Caco-2 (cell line): ENCODE measurements around the gene IGFBP3. TPM values are rescaled to one million over a fixed set of nuclear protein-coding genes. Genes with fewer than 3 reads are reported as not detected.
A peak's percentile ranks its signal among the peaks of the same experiment; 100 is the strongest.

ENCODE experiments used
- Bru-seq: library from RNA; stranded (reverse); fragments of 400-500 nt; gene quantifications from one replicate; lab custom pipeline; 2021; lab: Mats Ljungman, UMichigan
- BruChase-seq, 2 experiments: library from RNA; stranded (reverse); fragments of 400-500 nt; gene quantifications; one replicate each; lab custom pipeline; 2021; lab: Mats Ljungman, UMichigan
- BruUV-seq: library from RNA; stranded (reverse); fragments of 400-500 nt; replicated peaks from 2 replicates; lab custom pipeline; 2021; lab: Mats Ljungman, UMichigan
- CTCF ChIA-PET: fragments of 300-600 bp; sonication (Branson Sonifier 250); formaldehyde crosslinking; loops from one replicate; lab custom pipeline; 2022; ENCODE audit warnings: antibody characterized with exemption; lab: Charles Lee
- POLR2A ChIA-PET: fragments of 300-600 bp; sonication (Branson Sonifier 250); formaldehyde crosslinking; loops from one replicate; lab custom pipeline; 2022; ENCODE audit warnings: antibody characterized with exemption; lab: Charles Lee
- DNase-seq, 2 experiments: peaks; one replicate each; pipeline versions ENCODE4 v3.0.0 to v3.0.0-alpha.2; 2020 to 2022
- H3K27me3 ChIP-seq: replicated peaks from 2 replicates; pipeline ENCODE4 v1.6.0; 2011; ENCODE audit warnings: low read length; ENCODE audit not compliant: control insufficient read depth, insufficient read depth
- H3K36me3 ChIP-seq: 2 replicates; pipeline ENCODE4 v1.5.1; 2011; ENCODE audit warnings: low read length; ENCODE audit not compliant: control insufficient read depth, insufficient read depth
- H3K4me1 ChIP-seq: fragments of 250-450 bp; sonication (Bioruptor Pico); 2 replicates; pipeline ENCODE4 v1.5.1; 2020; ENCODE audit warnings: mild to moderate bottlenecking
- H3K4me3 ChIP-seq: 2 replicates; pipeline ENCODE4 v1.5.1; 2011; ENCODE audit warnings: low read depth, mild to moderate bottlenecking, control low read depth, low read length
- H3K9me3 ChIP-seq: fragments of 250-450 bp; sonication (Bioruptor Pico); 2 replicates; pipeline ENCODE4 v1.5.1; 2020; ENCODE audit warnings: mild to moderate bottlenecking, moderate library complexity
- H3K27ac Mint-ChIP-seq: one replicate; pipeline ENCODE4 v1.8.0; 2022; ENCODE audit warnings: mixed read lengths; ENCODE audit not compliant: unreplicated experiment
- H3K27me3 Mint-ChIP-seq: one replicate; pipeline ENCODE4 v1.8.0; 2022; ENCODE audit warnings: mixed read lengths; ENCODE audit not compliant: insufficient read depth, unreplicated experiment
- H3K36me3 Mint-ChIP-seq: one replicate; pipeline ENCODE4 v1.8.0; 2022; ENCODE audit warnings: mild to moderate bottlenecking, mixed read lengths; ENCODE audit not compliant: insufficient read depth, unreplicated experiment
- H3K4me1 Mint-ChIP-seq: one replicate; pipeline ENCODE4 v1.8.0; 2022; ENCODE audit warnings: low read depth, mixed read lengths; ENCODE audit not compliant: unreplicated experiment
- H3K4me3 Mint-ChIP-seq: one replicate; pipeline ENCODE4 v1.8.0; 2022; ENCODE audit warnings: mild to moderate bottlenecking, moderate library complexity, mixed read lengths; ENCODE audit not compliant: unreplicated experiment
- H3K9me3 Mint-ChIP-seq: one replicate; pipeline ENCODE4 v1.8.0; 2022; ENCODE audit warnings: mixed read lengths; ENCODE audit not compliant: unreplicated experiment
- CTCF ChIP-seq, 2 experiments: fragments of 200-600 bp in 1 of 2; IDR thresholded peaks; 1 replicate in 1 of 2; 2 replicates in 1 of 2; pipeline versions ENCODE4 v1.5.1 to v1.8.0; 2011 to 2022; ENCODE audit warnings: antibody characterized with exemption in 1 of 2, control low read depth in 1 of 2, inconsistent platforms in 1 of 2, low read depth in 1 of 2, low read length in 1 of 2, mild to moderate bottlenecking in 1 of 2, moderate library complexity in 1 of 2; ENCODE audit not compliant: insufficient read depth in 1 of 2, severe bottlenecking in 1 of 2, unreplicated experiment in 1 of 2
- intact Hi-C: fragments of 100-400 bp; cut with micrococcal nuclease; formaldehyde crosslinking; loops from one replicate; pipeline ENCODE4 v1.10.0; 2022; ENCODE audit not compliant: unreplicated experiment
- long read RNA-seq: library from polyadenylated mRNA; stranded (forward); transcript quantifications from one replicate; pipeline ENCODE4 v2.0.0, GENCODE V29; 2022
- total RNA-seq: library from RNA; stranded (reverse); gene quantifications from 2 replicates; pipeline ENCODE4 v1.2.3, GENCODE V29; 2022

Gene IGFBP3
- total RNA-seq = 0.79 and 3.3 TPM in 2 replicates
- Bru-seq, nascent RNA = percentile 41 among the genes with signal in this experiment
- BruChase-seq, experiment 1, labeled RNA remaining after a 2-hour chase = percentile 29 among the genes with signal in this experiment
- percentile 31 among the genes with signal in this experiment for BruChase-seq, experiment 2, labeled RNA remaining after a 6-hour chase
- long read RNA-seq, partial matches to known transcripts = 0 of 2 reads
- long read RNA-seq, other reads (novel, unspliced or antisense) = 0 of 2 reads

GRCh38 chr7:45920502-45921380 lies at the start of gene IGFBP3:
Gene IGFBP3, minus strand, starts transcription at chr7:45921272. Its CDS starts 132 bp downstream, at chr7:45921140.
- Mint-ChIP-seq H3K4me3 (peak within 1 kb of the TSS; percentile 71), H3K9me3 (no peaks in the 10 kb centered on the region), H3K27ac (no peak within 1 kb of the TSS), H3K4me1 (no peaks in the 10 kb centered on the region), H3K27me3 (peaks cover 19% of the 10 kb centered on the region), H3K36me3 (no peaks in the 10 kb centered on the region)
- no peaks in the 10 kb centered on the region for H3K36me3 ChIP-seq
- H3K9me3 ChIP-seq = no peaks in the 10 kb centered on the region
- H3K4me3 ChIP-seq = peak within 1 kb of the TSS; percentile 27
- H3K4me1 ChIP-seq = peaks cover 5% of the 10 kb centered on the region; the same call in 1 of the 2 replicates
- intact Hi-C loops = no loop called here
- POLR2A ChIA-PET = no interaction called here
- peak in 1 of 2 experiments; percentile 39 for DNase-seq
- H3K27me3 ChIP-seq = no peaks in the 10 kb centered on the region; the same call in none of the 2 replicates
- CTCF ChIA-PET = interaction anchor here (0.6 kb wide), 2 partner anchors 324 to 773 kb away, joined by 3 read pairs; no protein-coding TSS in a partner anchor
- no TSS peak for BruUV-seq
- TF ChIP-seq CTCF (IDR thresholded peaks at IDR 0.05; ENCODE audit: insufficient read depth in 1 of 2, low read depth in 1 of 2, low read length in 1 of 2, severe bottlenecking in 1 of 2, unreplicated experiment in 1 of 2) = no peak

GRCh38 chr7:45970454-45970853 lies 49.4 kb upstream of the IGFBP3 start:
- Mint-ChIP-seq H3K36me3 (no peaks in the 10 kb centered on the region), H3K27me3 (no peaks in the 10 kb centered on the region), H3K27ac (no peak overlapping the region), H3K4me1 (peaks cover 6% of the 10 kb centered on the region), H3K9me3 (peaks cover 6% of the 10 kb centered on the region), H3K4me3 (no peak overlapping the region)
- H3K4me3 ChIP-seq = no peak overlapping the region
- ChIA-PET POLR2A (no interaction called here), CTCF (no interaction called here)
- no peak for DNase-seq
- intact Hi-C loops = no loop called here
- no peak for TF ChIP-seq CTCF (IDR thresholded peaks at IDR 0.05; ENCODE audit: insufficient read depth in 1 of 2, low read depth in 1 of 2, low read length in 1 of 2, severe bottlenecking in 1 of 2, unreplicated experiment in 1 of 2)
- no peaks in the 10 kb centered on the region for H3K9me3 ChIP-seq
- BruUV-seq = no TSS peak
- H3K4me1 ChIP-seq = peaks cover 6% of the 10 kb centered on the region; the same call in 1 of the 2 replicates
- H3K27me3 ChIP-seq = no peaks in the 10 kb centered on the region
- no peaks in the 10 kb centered on the region for H3K36me3 ChIP-seq

- Mint-ChIP-seq H3K27ac (no peak overlapping the region), H3K4me3 (no peak overlapping the region), H3K4me1 (peaks cover 6% of the 10 kb centered on the region), H3K27me3 (no peaks in the 10 kb centered on the region), H3K36me3 (no peaks in the 10 kb centered on the region), H3K9me3 (peaks cover 4% of the 10 kb centered on the region)
- intact Hi-C loops = no loop called here
- no TSS peak for BruUV-seq
- CTCF ChIA-PET = no interaction called here
- POLR2A ChIA-PET = no interaction called here
- Histone ChIP-seq H3K36me3 (no peaks in the 10 kb centered on the region), H3K4me1 (peaks cover 6% of the 10 kb centered on the region; the same call in 1 of the 2 replicates), H3K27me3 (no peaks in the 10 kb centered on the region), H3K9me3 (no peaks in the 10 kb centered on the region), H3K4me3 (no peak overlapping the region)
- no peak for DNase-seq
- TF ChIP-seq CTCF (IDR thresholded peaks at IDR 0.05; ENCODE audit: insufficient read depth in 1 of 2, low read depth in 1 of 2, low read length in 1 of 2, severe bottlenecking in 1 of 2, unreplicated experiment in 1 of 2) = no peak
Observed at GRCh38 chr7:45969940-45970339, 48.9 kb upstream of the IGFBP3 start.
